ENCODE measurements around the gene C7orf25.
A peak's percentile ranks its signal among the peaks of the same experiment; 100 is the strongest.
"Not testable (repeated sequence)": the region's sequence is repeated elsewhere in the genome, so short reads cannot be mapped to it uniquely, and the experiment has no call there.

Gene C7orf25

GRCh38 chr7:42928754-42929153 is 16.9 kb upstream of the C7orf25 start:
- peak; percentile 24 for DNase-seq

DNA sequence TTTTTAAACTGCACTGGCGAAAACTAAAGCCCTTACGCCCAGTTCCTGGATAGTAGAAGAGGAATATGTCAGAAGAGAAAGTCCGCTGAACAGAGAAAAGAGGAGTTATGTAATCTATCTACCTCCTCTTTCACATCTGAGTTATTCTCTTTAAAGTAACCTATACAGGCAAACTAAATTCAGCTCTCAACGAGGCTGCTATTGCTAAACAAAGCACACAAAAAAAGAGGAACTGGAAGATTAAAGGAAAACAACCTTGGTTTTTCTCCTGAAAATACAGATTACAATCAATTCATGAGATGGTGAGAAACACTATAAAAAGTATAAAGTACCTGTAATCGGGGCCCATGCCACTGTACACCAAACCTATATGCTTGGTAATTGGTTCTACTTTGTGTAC is 14.3 kb upstream of the C7orf25 start:
- peak; percentile 68 for DNase-seq

DNA sequence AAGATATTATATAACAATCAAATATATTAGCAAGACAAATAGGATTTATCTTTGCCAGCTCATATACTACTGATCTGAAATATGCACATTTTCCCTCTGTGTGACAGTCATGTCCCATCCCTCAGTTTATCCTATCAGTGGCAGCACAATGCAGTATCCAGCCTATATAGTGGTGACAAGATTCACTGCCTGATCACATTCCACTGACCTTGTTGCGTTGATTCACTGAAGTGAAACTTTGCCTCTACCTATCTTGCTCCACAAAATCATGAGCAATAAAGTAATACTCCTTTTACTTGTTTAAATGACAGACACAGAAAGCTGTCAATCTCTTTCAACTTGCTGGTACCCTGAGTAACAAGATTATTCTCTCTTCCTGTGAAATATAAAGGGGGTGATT is 13.8 kb upstream of the C7orf25 start:
- no peak for DNase-seq

GRCh38 chr7:42924223-42924838 is 12.5 kb upstream of the C7orf25 start:
- DNase-seq: peak; percentile 61

GRCh38 chr7:42922017-42922753 is 10.3 kb upstream of the C7orf25 start:
- DNase-seq: no peak

- DNase-seq: no peak
These were observed 3.5 kb upstream of the C7orf25 start for GRCh38 chr7:42915356-42915755.

DNA sequence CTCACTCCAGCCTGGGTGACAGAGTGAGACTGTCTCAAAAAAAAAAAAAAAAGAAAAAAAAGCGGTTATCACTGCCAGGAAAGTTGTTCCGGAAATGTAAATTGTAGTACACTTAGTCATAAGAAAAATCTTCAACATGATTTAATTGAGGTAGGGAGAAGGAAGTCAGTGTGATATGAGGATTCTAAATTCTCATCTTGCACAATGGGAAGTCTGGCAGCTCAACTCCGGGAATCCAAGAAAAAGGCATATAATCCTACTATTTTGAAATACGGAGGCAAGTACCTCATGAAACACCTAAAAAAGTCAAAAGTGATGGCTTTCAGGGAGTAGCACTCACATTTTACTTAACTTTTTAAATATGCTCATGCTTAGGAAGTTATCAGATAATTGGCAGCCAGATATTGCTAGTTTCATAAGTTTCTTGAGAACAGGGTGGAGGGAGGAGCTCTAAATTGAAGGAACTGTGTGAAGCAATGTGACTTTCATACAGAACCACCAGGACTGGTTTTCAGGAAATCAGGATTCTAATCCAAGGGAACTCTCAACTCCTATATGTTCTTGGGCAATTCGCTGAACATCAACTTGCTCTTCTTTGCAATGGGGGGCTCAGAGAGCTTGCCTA is 2.7 kb upstream of the C7orf25 start:
- peak; percentile 3 for DNase-seq

DNA sequence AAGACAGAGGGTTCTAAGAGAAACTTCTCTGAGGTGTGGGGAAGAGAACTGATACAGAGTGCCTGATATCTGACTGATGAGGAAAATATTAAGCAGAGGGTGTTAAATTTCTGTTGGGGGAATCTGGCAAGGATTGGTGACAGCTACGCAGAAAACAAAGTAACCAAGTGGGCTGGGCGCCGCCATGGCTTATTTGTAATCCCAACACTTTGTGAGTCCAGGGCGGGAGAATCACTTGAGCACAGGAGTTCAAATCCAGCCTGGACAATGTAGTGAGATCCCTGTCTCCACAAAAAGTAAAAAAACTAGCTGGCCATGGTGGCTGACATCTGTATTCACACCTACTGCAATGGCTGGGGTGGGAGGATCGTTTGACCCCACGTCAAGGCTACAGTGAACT is 2.1 kb upstream of the C7orf25 start:
- no peak for DNase-seq

GRCh38 chr7:42913591-42913990 is 1.7 kb upstream of the C7orf25 start:
- DNase-seq: no peak

GRCh38 chr7:42910306-42910705 is 1.6 kb downstream of the C7orf25 start:
- no peak for DNase-seq

- no peak for DNase-seq
These were observed 4.6 kb downstream of the C7orf25 start for GRCh38 chr7:42907316-42907715.

DNA sequence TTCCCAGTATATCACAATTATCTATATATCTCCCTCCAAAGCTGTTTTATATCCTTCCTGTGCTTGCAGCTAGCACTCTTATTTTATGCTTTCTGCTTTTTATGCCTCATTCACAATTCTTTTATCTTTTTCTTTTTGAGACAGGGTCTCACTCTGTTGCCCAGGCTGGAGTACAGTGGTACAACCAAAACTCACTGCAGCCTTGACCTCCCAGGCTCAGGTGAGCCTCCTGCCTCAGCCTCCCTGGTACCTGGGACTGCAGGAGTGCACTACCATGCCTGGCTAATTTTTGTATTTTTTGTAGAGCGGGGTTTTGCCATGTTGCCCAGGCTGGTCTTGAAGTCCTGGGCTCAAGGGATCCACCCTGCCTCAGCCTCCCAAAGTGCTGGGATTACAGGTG is 5.7 kb downstream of the C7orf25 start:
- DNase-seq: no peak

- peak; percentile 52 for DNase-seq
These were observed 9.5 kb downstream of the C7orf25 start for GRCh38 chr7:42902331-42902730.

GRCh38 chr7:42900842-42901241 is 11.0 kb downstream of the C7orf25 start:
- no peak for DNase-seq

GRCh38 chr7:42893346-42894240 is 18.3 kb downstream of the C7orf25 start:
- DNase-seq: no peak

DNA sequence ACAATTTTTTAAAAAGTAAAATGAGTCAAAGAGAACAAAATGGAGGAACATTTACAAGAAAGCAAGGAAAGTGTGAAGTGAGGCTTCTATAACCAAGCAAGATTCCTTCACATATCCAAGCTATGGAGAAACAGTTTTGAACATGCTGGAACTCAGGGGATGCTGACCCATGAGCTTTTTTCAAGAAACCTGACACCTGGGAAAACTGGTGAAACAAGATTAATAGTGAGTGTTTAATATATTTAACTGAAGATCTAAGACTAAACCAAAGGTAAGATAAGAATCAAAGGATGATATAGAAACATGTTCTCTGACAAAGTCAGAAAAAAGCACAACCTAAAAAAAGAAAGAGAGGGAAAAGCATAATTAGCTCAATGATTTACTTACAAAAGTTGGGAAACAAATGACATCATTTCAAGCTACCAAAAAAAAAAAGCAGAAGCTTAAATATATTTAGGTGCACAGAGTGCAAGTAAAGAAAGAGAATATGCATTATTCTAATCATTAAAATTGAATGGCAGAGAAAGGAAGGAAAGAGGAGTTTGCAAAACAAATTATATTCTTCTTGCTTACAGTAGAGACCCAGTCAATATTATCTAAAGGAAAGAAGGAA is 24.9 kb downstream of the C7orf25 start:
- DNase-seq: peak; percentile 21

DNA sequence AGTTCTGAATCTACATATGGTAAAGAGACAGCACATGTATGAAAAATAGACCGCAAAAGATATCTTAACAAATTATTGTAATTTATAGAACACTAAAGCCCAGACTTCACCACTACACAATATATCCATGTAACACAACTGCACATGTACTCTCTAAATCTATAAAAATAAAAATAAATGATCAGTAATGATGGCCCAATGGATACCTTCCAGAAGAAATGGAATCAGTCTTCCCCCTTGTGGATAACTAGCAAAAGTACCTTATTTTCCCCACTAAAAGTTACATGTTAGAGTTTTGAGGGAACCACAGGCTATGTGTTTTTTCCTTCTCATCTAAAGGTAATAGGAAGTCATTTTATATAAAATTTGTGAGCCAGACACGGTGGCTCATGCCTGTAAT is 25.7 kb downstream of the C7orf25 start:
- DNase-seq: peak; percentile 3

- not testable (repeated sequence) for DNase-seq
These were observed 26.7 kb downstream of the C7orf25 start for GRCh38 chr7:42885183-42885582.

GRCh38 chr7:42883950-42884349 is 27.9 kb downstream of the C7orf25 start:
- DNase-seq: no peak

DNA sequence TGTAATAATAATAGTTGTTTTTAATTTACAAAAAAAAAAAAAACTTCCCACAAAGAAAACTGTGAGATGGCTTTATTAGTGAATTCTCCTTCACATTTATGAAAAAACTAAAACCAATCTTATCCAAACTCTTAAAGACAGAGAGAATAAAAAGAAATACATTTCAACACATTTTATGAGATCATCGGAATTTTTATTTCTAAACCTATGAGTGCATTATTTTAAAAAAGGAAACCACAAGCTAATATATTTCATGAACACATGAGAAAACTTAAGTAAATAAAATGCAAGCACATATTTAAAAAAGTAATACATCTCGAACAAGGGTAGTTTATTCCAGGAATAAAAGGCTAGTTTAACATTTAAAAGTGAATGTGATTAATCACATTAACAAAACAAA is 31.5 kb downstream of the C7orf25 start:
- DNase-seq: no peak

GRCh38 chr7:42878303-42878702 is 33.6 kb downstream of the C7orf25 start:
- no peak for DNase-seq

GRCh38 chr7:42877862-42878261 is 34.0 kb downstream of the C7orf25 start:
- peak; percentile 77 for DNase-seq
